OCI-LY7 (cell line): Measurements from ENCODE around the gene HUS1B. TPM values are rescaled to one million over a fixed set of nuclear protein-coding genes. Genes with fewer than 3 reads are reported as not detected.

Experiments
- BruUV-seq: library from RNA; stranded (reverse); fragments of 400-500 nt; replicated peaks from 2 replicates; lab custom pipeline; 2021; lab: Mats Ljungman, UMichigan
- CTCF ChIA-PET: fragments of 300-600 bp; sonication (Branson Sonifier 250); formaldehyde crosslinking; loops from one replicate; lab custom pipeline; 2022; ENCODE audit warnings: antibody characterized with exemption; ENCODE audit not compliant: unreplicated experiment; lab: Charles Lee
- POLR2A ChIA-PET: fragments of 300-600 bp; sonication (Branson Sonifier 250); formaldehyde crosslinking; loops from one replicate; lab custom pipeline; 2022; ENCODE audit warnings: antibody characterized with exemption; lab: Charles Lee
- DNase-seq: peaks from one replicate; pipeline ENCODE4 v3.0.0-alpha.2; 2015; ENCODE audit warnings: low spot score
- H2AFZ ChIP-seq: fragments of 200-600 bp; sonication (generic), shearing (Covaris generic); 2 replicates; pipeline ENCODE4 v1.6.1; 2014; ENCODE audit warnings: mild to moderate bottlenecking, antibody characterized with exemption, low read length, moderate library complexity
- H3K27ac ChIP-seq: fragments of 200-600 bp; sonication (generic); 2 replicates; pipeline ENCODE4 v1.5.1; 2014; ENCODE audit warnings: mixed run types, low read depth, mild to moderate bottlenecking, moderate library complexity, low read length, inconsistent platforms; ENCODE audit not compliant: poor library complexity, severe bottlenecking
- H3K36me3 ChIP-seq: fragments of 200-600 bp; sonication (generic); 2 replicates; pipeline ENCODE4 v1.6.1; 2014; ENCODE audit warnings: mild to moderate bottlenecking, antibody characterized with exemption, low read length, moderate library complexity, mixed read lengths; ENCODE audit not compliant: insufficient read depth
- H3K4me1 ChIP-seq: fragments of 200-600 bp; sonication (generic); 2 replicates; pipeline ENCODE4 v1.5.1; 2014; ENCODE audit warnings: mild to moderate bottlenecking, low read length; ENCODE audit not compliant: insufficient read depth, poor library complexity, severe bottlenecking
- H3K4me2 ChIP-seq: fragments of 200-600 bp; sonication (generic); 2 replicates; pipeline ENCODE4 v1.6.1; 2014; ENCODE audit warnings: mild to moderate bottlenecking, low read length
- H3K4me3 ChIP-seq: fragments of 200-600 bp; sonication (generic); 2 replicates; pipeline ENCODE4 v1.5.1; 2014; ENCODE audit warnings: mild to moderate bottlenecking, low read depth, low read length; ENCODE audit not compliant: poor library complexity, severe bottlenecking
- H3K79me2 ChIP-seq: fragments of 200-600 bp; sonication (generic); 2 replicates; pipeline ENCODE4 v1.6.1; 2016; ENCODE audit warnings: low read depth, mild to moderate bottlenecking, low read length, moderate library complexity, mixed read lengths; ENCODE audit not compliant: insufficient read depth
- H3K9me2 ChIP-seq: fragments of 200-600 bp; sonication (generic); 2 replicates; pipeline ENCODE4 v1.6.1; 2016; ENCODE audit warnings: mild to moderate bottlenecking, low read length, mixed read lengths; ENCODE audit not compliant: insufficient read depth
- H3K9me3 ChIP-seq: fragments of 200-600 bp; sonication (generic); 2 replicates; pipeline ENCODE4 v1.6.1; 2014; ENCODE audit warnings: mild to moderate bottlenecking, mixed run types, low read length, mixed read lengths
- H4K20me1 ChIP-seq: fragments of 200-600 bp; sonication (generic); 2 replicates; pipeline ENCODE4 v1.6.1; 2014; ENCODE audit warnings: mild to moderate bottlenecking, antibody characterized with exemption, low read length, moderate library complexity, mixed read lengths; ENCODE audit not compliant: insufficient read depth
- EZH2phosphoT487 ChIP-seq: fragments of 200-600 bp; sonication (generic); IDR thresholded peaks from 2 replicates; pipeline ENCODE4 v1.6.1; 2018; ENCODE audit warnings: low read depth, borderline replicate concordance, mild to moderate bottlenecking, mixed run types, antibody characterized with exemption, low read length, moderate library complexity, mixed read lengths
- intact Hi-C: fragments of 100-400 bp; cut with micrococcal nuclease; formaldehyde crosslinking; loops from one replicate; pipeline ENCODE4 v1.10.0; 2022; ENCODE audit not compliant: unreplicated experiment
- total RNA-seq, 2 experiments: library from RNA; depleted of rRNA in 1 of 2; stranded (reverse); fragments of >200 nt in 1 of 2; shearing (Covaris generic) in 1 of 2; gene quantifications; 2 replicates each; pipeline ENCODE4 v1.2.3, GENCODE V29; 2014 to 2022
- TF ChIP-seq, protein P1 (sequence below): fragments of 200-600 bp; sonication (generic); conservative IDR thresholded peaks from 2 replicates; pipeline ENCODE4 v1.5.1; 2014; ENCODE audit warnings: mild to moderate bottlenecking, antibody characterized with exemption, low read length, moderate library complexity, mixed read lengths

The HUS1B gene
- total RNA-seq, 2 experiments from 2014 or later, result 1.6 to 3.8 TPM

DNA sequence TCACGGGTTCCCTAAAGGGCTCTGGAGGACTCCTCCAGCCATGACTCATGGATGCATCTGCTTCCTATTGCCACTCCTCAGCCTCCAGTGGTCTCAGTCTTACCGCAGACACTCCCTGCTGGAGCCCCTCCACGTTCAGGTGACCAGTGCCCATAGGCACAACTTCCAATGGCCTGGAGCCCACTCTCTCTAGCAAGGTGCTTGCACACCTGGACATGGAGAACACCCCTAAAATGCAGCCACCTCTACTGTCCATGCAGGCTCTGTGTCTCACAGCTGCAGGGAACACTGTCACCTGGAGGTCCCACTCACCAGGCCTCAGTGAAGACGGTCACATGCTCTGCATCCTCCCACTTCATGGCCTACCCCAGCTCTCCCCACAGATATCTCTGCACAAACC, 36.0 kb downstream of the HUS1B start:
- Histone ChIP-seq H3K4me2 (no peak overlapping the region), H3K79me2 (no peaks in the 10 kb centered on the region), H2AFZ (no peak overlapping the region), H3K9me3 (no peaks in the 10 kb centered on the region), H3K9me2 (no peaks in the 10 kb centered on the region), H3K27ac (no peak overlapping the region), H3K4me1 (no peaks in the 10 kb centered on the region), H3K4me3 (no peak overlapping the region), H3K36me3 (peaks cover 1% of the 10 kb centered on the region), H4K20me1 (no peaks in the 10 kb centered on the region)
- intact Hi-C loops, result no loop called here
- ChIA-PET CTCF (no interaction called here), POLR2A (interaction anchor here (1.6 kb wide), 1 partner anchor 9 kb away, joined by 3 read pairs; no protein-coding TSS in a partner anchor)
- no TSS peak for BruUV-seq
- TF ChIP-seq, protein P1, sequence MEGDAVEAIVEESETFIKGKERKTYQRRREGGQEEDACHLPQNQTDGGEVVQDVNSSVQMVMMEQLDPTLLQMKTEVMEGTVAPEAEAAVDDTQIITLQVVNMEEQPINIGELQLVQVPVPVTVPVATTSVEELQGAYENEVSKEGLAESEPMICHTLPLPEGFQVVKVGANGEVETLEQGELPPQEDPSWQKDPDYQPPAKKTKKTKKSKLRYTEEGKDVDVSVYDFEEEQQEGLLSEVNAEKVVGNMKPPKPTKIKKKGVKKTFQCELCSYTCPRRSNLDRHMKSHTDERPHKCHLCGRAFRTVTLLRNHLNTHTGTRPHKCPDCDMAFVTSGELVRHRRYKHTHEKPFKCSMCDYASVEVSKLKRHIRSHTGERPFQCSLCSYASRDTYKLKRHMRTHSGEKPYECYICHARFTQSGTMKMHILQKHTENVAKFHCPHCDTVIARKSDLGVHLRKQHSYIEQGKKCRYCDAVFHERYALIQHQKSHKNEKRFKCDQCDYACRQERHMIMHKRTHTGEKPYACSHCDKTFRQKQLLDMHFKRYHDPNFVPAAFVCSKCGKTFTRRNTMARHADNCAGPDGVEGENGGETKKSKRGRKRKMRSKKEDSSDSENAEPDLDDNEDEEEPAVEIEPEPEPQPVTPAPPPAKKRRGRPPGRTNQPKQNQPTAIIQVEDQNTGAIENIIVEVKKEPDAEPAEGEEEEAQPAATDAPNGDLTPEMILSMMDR, result no peak
- TF ChIP-seq EZH2phosphoT487, result no peak
- DNase-seq, result no peak

DNA sequence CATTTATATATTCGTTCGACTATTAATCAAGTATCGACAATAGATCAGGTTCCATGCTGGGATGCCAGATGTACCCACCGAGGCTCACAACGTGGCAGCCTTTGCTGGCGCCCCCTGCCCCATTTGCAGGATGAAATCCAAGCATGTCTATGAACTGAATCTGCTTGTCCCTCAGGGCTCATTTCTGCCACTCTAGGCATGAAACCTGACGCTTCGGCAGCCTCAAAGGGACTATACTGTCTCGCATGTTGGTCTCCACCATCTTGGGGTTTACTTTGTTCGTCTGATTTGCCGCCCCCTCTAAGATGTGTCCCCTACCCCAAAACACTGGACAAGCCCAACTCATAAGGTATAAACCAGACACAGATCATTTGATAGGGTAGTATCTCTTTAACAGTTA, 36.7 kb downstream of the HUS1B start:
- no TSS peak for BruUV-seq
- no peaks in the 10 kb centered on the region for H4K20me1 ChIP-seq
- H3K9me2 ChIP-seq, result no peaks in the 10 kb centered on the region
- POLR2A ChIA-PET, result interaction anchor here (1.6 kb wide), 1 partner anchor 10 kb away, joined by 3 read pairs; no protein-coding TSS in a partner anchor
- no peak for TF ChIP-seq EZH2phosphoT487
- TF ChIP-seq, protein P1, result no peak
- H3K4me3 ChIP-seq, result no peak overlapping the region
- CTCF ChIA-PET, result no interaction called here
- no peaks in the 10 kb centered on the region for H3K79me2 ChIP-seq
- H3K4me2 ChIP-seq, result no peak overlapping the region
- H3K4me1 ChIP-seq, result no peaks in the 10 kb centered on the region
- H3K9me3 ChIP-seq, result no peaks in the 10 kb centered on the region
- intact Hi-C loops, result no loop called here
- H3K36me3 ChIP-seq, result peaks cover 7% of the 10 kb centered on the region
- H2AFZ ChIP-seq, result no peak overlapping the region
- no peak for DNase-seq
- H3K27ac ChIP-seq, result no peak overlapping the region

DNA sequence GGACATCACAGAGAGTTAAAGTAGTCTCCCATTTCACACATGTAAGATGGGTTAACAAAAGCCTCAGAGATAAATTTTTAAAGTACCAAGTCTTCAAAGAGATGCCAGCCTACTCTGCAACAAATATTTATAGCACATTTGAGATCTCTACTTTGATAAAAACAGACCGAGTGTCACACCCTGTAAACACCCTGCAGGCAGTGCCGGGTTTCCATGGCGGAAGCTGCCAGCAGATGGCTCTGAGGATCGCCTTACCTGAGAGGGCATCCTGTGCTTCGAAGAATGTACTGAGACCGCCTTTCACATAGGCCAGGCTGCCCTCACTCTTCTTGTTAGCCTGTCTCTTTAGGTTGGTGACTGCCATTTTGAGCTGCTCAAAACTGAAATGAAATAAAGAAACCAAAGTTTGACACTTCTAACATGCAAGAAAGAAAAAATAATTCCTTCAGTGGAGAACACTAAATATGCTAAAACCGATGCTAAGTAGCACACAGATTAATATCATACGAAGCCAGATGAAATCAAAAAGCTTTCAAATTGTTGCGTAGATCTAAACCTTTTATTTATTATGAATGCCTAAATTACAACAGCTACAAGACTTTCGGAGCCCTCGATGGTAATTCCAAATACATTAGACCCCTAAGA, 39.3 kb downstream of the HUS1B start:
- POLR2A ChIA-PET, result no interaction called here
- Histone ChIP-seq H3K36me3 (peaks cover 7% of the 10 kb centered on the region), H3K79me2 (no peaks in the 10 kb centered on the region), H2AFZ (no peak overlapping the region), H3K4me3 (no peak overlapping the region), H3K27ac (no peak overlapping the region), H3K4me1 (no peaks in the 10 kb centered on the region), H4K20me1 (no peaks in the 10 kb centered on the region), H3K9me3 (no peaks in the 10 kb centered on the region), H3K4me2 (no peak overlapping the region), H3K9me2 (no peaks in the 10 kb centered on the region)
- no peak for DNase-seq
- CTCF ChIA-PET, result no interaction called here
- no TSS peak for BruUV-seq
- TF ChIP-seq, protein P1, result 0 out of 2 replicates have a peak, but pooled peaks have one; percentile 38
- no peak for TF ChIP-seq EZH2phosphoT487
- intact Hi-C loops, result no loop called here
